Measurements from ENCODE around the gene GPD2. TPM values are rescaled to one million over a fixed set of nuclear protein-coding genes. Genes with fewer than 3 reads are reported as not detected.

The GPD2 gene
- total and polyA plus RNA-seq, 2 of the 8 experiments (the other 6 are each of a cell fraction or from before 2014, with no cell fraction given): 8.4 to 43.1 TPM

DNA sequence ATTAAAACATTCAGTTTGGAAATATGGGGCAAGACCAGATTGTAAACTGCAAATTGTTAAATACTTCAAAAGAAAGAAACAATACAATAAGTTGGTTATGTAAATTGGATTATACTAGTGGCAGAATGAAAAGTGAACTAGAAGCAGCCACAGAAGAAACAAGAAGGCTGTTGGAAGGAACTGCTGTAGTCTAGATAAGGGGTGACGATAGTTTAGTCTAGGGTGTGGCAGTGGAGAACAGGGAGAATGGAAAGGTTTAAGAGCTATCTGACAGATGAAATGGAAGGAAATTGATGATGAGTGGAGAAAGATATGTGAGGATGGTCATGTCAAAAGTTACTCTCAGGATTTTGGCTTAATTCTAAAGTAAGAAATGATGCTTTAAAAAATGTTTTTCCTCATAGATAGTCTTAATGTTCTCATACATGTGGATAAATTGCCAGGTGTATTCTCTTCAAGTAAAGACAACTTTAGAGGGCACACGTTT lies 179.7 kb downstream of the GPD2 start:
- POLR2A ChIA-PET (ENCODE audit: partially characterized antibody): no interaction called here
- FAIRE-seq: no peak
- WGBS, 2 experiments (ENCODE audit: extremely low coverage in 1 of 2, insufficient coverage in 1 of 2, insufficient read length in 1 of 2, insufficient replicate concordance in 2 of 2, low coverage in 1 of 2, low lambda C conversion rate in 2 of 2, missing lambda C conversion rate in 1 of 2): 88% methylated on average over 2 of the region's 2 CpGs; no CpG with 5 or more reads in 1 of the 2 experiments
- no peak for TF ChIP-seq TCF12 (IDR thresholded peaks at IDR 0.05; ENCODE audit: low read depth, low read length)
- no peak for TF ChIP-seq SRF (IDR thresholded peaks at IDR 0.05; ENCODE audit: low read depth, low read length)
- TF ChIP-seq SAP30 (IDR thresholded peaks at IDR 0.05; ENCODE audit: insufficient read depth, insufficient replicate concordance, low read length): no peak
- no peak for TF ChIP-seq SIRT6 (IDR thresholded peaks at IDR 0.05; ENCODE audit: low read length)
- TF ChIP-seq CEBPB (IDR thresholded peaks at IDR 0.05; ENCODE audit: low read depth, low read length): no peak
- TF ChIP-seq NRF1 (IDR thresholded peaks at IDR 0.05; ENCODE audit: low read depth, low read length): no peak
- TF ChIP-seq, protein P1, sequence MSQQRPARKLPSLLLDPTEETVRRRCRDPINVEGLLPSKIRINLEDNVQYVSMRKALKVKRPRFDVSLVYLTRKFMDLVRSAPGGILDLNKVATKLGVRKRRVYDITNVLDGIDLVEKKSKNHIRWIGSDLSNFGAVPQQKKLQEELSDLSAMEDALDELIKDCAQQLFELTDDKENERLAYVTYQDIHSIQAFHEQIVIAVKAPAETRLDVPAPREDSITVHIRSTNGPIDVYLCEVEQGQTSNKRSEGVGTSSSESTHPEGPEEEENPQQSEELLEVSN (IDR thresholded peaks at IDR 0.05): no peak
- TF ChIP-seq CBX5 (IDR thresholded peaks at IDR 0.05; ENCODE audit: low read depth, low read length): no peak
- TF ChIP-seq RNF2 (IDR thresholded peaks at IDR 0.05; ENCODE audit: borderline replicate concordance, low read depth, low read length, missing control alignments, poor library complexity, severe bottlenecking): no peak
- no peak for TF ChIP-seq SIN3A (conservative IDR thresholded peaks at IDR 0.05 in 1 of 2, IDR thresholded peaks at IDR 0.05 in 1 of 2; ENCODE audit: low read depth in 1 of 2, low read length in 2 of 2)
- TF ChIP-seq HDAC6 (IDR thresholded peaks at IDR 0.05; ENCODE audit: low read depth, low read length): no peak
- no peak for TF ChIP-seq SP2 (IDR thresholded peaks at IDR 0.05; ENCODE audit: low read length)
- TF ChIP-seq TBP (IDR thresholded peaks at IDR 0.05; ENCODE audit: low read depth, low read length): no peak
- TF ChIP-seq SUZ12 (IDR thresholded peaks at IDR 0.05; ENCODE audit: low read length): no peak

More for the DNA sequence above, 179.7 kb downstream of the GPD2 start:
- no peak for DNase-seq (ENCODE audit: low read depth in 1 of 2, low spot score in 2 of 2)
- Histone ChIP-seq H3K23me2 (ENCODE audit: low read depth, low read length) (no peaks in the 10 kb centered on the region), H4K5ac (ENCODE audit: insufficient read length, low read depth, low read length) (no peak overlapping the region), H3K36me3 (ENCODE audit: control insufficient read depth in 2 of 4, insufficient read depth in 4 of 4, low read length in 3 of 4) (no peaks in the 10 kb centered on the region), H3K4me1 (replicated peaks in 1 of 4; ENCODE audit: control insufficient read depth in 3 of 4, insufficient read depth in 4 of 4, low read length in 3 of 4) (no peaks in the 10 kb centered on the region; a peak in 1 of 7 replicates), H2AK5ac (ENCODE audit: low read depth, low read length) (no peak overlapping the region), H3K4ac (replicated peaks; ENCODE audit: insufficient read length, low read depth, low read length) (no peak overlapping the region), H4K91ac (replicated peaks; ENCODE audit: insufficient read length, low read length) (no peak overlapping the region), H3K79me2 (ENCODE audit: control insufficient read depth in 1 of 2, insufficient read depth in 2 of 2, low read length in 2 of 2) (no peaks in the 10 kb centered on the region), H3K79me1 (ENCODE audit: low read depth, low read length) (no peaks in the 10 kb centered on the region), H3K18ac (ENCODE audit: extremely low read depth, low read length) (no peak overlapping the region), H2BK120ac (replicated peaks; ENCODE audit: low read depth, low read length) (no peak overlapping the region), H3K14ac (ENCODE audit: insufficient read length) (no peak overlapping the region), H3K4me2 (ENCODE audit: insufficient read depth in 1 of 2, low read depth in 2 of 2, low read length in 2 of 2) (no peak overlapping the region), H2AFZ (ENCODE audit: low read length) (no peak overlapping the region), H3K9ac (replicated peaks in 1 of 4; ENCODE audit: extremely low read depth in 1 of 4, low read depth in 3 of 4, low read length in 3 of 4) (no peak overlapping the region), H3K56ac (replicated peaks; ENCODE audit: insufficient read length, low read depth, low read length) (no peak overlapping the region), H4K8ac (ENCODE audit: extremely low read depth, insufficient read depth, low read length) (no peak overlapping the region), H3K27ac (ENCODE audit: low read depth, low read length) (no peak overlapping the region), H3K9me3 (ENCODE audit: insufficient read depth in 2 of 2, low read depth in 1 of 2, low read length in 1 of 2) (no peaks in the 10 kb centered on the region), H3K27me3 (replicated peaks in 1 of 4; ENCODE audit: control insufficient read depth in 3 of 4, extremely low read depth in 1 of 4, insufficient read depth in 3 of 4, low read length in 3 of 4) (no peaks in the 10 kb centered on the region), H2BK20ac (ENCODE audit: low read length) (no peak overlapping the region), H2BK15ac (ENCODE audit: low read length) (no peak overlapping the region), H2BK12ac (ENCODE audit: low read depth, low read length) (no peak overlapping the region), H2BK5ac (ENCODE audit: low read depth, low read length) (no peak overlapping the region), H4K20me1 (replicated peaks in 1 of 2; ENCODE audit: control insufficient read depth in 1 of 2, insufficient read depth in 2 of 2, low read length in 2 of 2) (no peaks in the 10 kb centered on the region), H3K4me3 (ENCODE audit: extremely low read depth in 1 of 4, insufficient read depth in 2 of 4, low read depth in 3 of 4, low read length in 4 of 4) (no peak overlapping the region), H3K23ac (ENCODE audit: insufficient read length) (no peak overlapping the region)
- CTCF ChIA-PET (ENCODE audit: partially characterized antibody): interaction anchor here (1.1 kb wide), 1 partner anchor 14 kb away, joined by 3 read pairs; no protein-coding TSS in a partner anchor

Measured in H1 (cell line).